GM10847 (cell line): ENCODE measurements around the gene TMEM245.

Source experiments
- POLR2A ChIP-seq: IDR thresholded peaks from 2 replicates; pipeline ENCODE4 v1.6.1; 2011; ENCODE audit not compliant: insufficient read length; ENCODE audit errors: extremely low read depth

Gene TMEM245

GRCh38 chr9:108972186-108972585 lies 147.6 kb downstream of the TMEM245 start:
- TF ChIP-seq POLR2A, result no peak

GRCh38 chr9:108967916-108968315 lies 151.8 kb downstream of the TMEM245 start:
- no peak for TF ChIP-seq POLR2A
